HEK293T (cell line): ENCODE data around the gene TLE3.

ENCODE experiments used
- CTCF ChIA-PET: fragments of 350-600 bp; formaldehyde crosslinking; extraction: SDS; loops from one replicate; lab custom pipeline; 2021; ENCODE audit warnings: antibody characterized with exemption, inconsistent platforms; lab: Yijun Ruan, JAX
- POLR2A ChIA-PET: fragments of 350-600 bp; formaldehyde crosslinking; extraction: SDS; loops from one replicate; lab custom pipeline; 2020; ENCODE audit warnings: antibody characterized with exemption, inconsistent platforms; lab: Yijun Ruan, JAX
- DNase-seq: peaks from one replicate; pipeline ENCODE4 v3.0.0; 2012; ENCODE audit warnings: mixed read lengths; ENCODE audit errors: extremely low spot score
- ARNT ChIP-seq: fragments of 450-650 bp; IDR thresholded peaks from 2 replicates; pipeline ENCODE4 v1.6.1; 2017; ENCODE audit warnings: mild to moderate bottlenecking
- BHLHE40 ChIP-seq: fragments of 450-650 bp; IDR thresholded peaks from 2 replicates; pipeline ENCODE4 v1.6.1; 2016; ENCODE audit warnings: mild to moderate bottlenecking, moderate library complexity, borderline replicate concordance
- CTBP1 ChIP-seq: fragments of 450-650 bp; IDR thresholded peaks from 2 replicates; pipeline ENCODE4 v1.6.1; 2016; ENCODE audit warnings: borderline replicate concordance
- ELF4 ChIP-seq: fragments of 450-650 bp; IDR thresholded peaks from 2 replicates; pipeline ENCODE4 v1.6.1; 2017; ENCODE audit warnings: antibody characterized with exemption
- FOXA1 ChIP-seq: fragments of 450-650 bp; IDR thresholded peaks from 2 replicates; pipeline ENCODE4 v1.6.1; 2016; ENCODE audit warnings: mild to moderate bottlenecking
- FOXK2 ChIP-seq: fragments of 450-650 bp; IDR thresholded peaks from 2 replicates; pipeline ENCODE4 v1.6.1; 2016; ENCODE audit warnings: mild to moderate bottlenecking
- FOXM1 ChIP-seq: fragments of 450-650 bp; IDR thresholded peaks from 2 replicates; pipeline ENCODE4 v1.6.1; 2017; ENCODE audit warnings: mild to moderate bottlenecking, borderline replicate concordance
- HDGF ChIP-seq: fragments of 450-650 bp; IDR thresholded peaks from 2 replicates; pipeline ENCODE4 v1.6.1; 2017; ENCODE audit warnings: antibody characterized with exemption, borderline replicate concordance
- L3MBTL2 ChIP-seq: fragments of 450-650 bp; conservative IDR thresholded peaks from 2 replicates; pipeline ENCODE4 v1.6.1; 2016; ENCODE audit warnings: mild to moderate bottlenecking
- LEF1 ChIP-seq: fragments of 450-650 bp; IDR thresholded peaks from 2 replicates; pipeline ENCODE4 v1.6.1; 2017; ENCODE audit warnings: mild to moderate bottlenecking, borderline replicate concordance
- NFRKB ChIP-seq: fragments of 450-650 bp; IDR thresholded peaks from 2 replicates; pipeline ENCODE4 v1.6.1; 2016; ENCODE audit warnings: mild to moderate bottlenecking, moderate library complexity
- SP1 ChIP-seq: fragments of 450-650 bp; IDR thresholded peaks from 2 replicates; pipeline ENCODE4 v1.6.1; 2017
- SUZ12 ChIP-seq: fragments of 450-650 bp; IDR thresholded peaks from 2 replicates; pipeline ENCODE4 v1.6.1; 2016; ENCODE audit warnings: mild to moderate bottlenecking
- TARDBP ChIP-seq: fragments of 450-650 bp; IDR thresholded peaks from 2 replicates; pipeline ENCODE4 v1.6.1; 2016
- ZNF384 ChIP-seq: fragments of 450-650 bp; IDR thresholded peaks from 2 replicates; pipeline ENCODE4 v1.6.1; 2016
- TF ChIP-seq, protein P1 (sequence below): fragments of 450-650 bp; IDR thresholded peaks from 2 replicates; pipeline ENCODE4 v1.6.1; 2016

The TLE3 gene

DNA sequence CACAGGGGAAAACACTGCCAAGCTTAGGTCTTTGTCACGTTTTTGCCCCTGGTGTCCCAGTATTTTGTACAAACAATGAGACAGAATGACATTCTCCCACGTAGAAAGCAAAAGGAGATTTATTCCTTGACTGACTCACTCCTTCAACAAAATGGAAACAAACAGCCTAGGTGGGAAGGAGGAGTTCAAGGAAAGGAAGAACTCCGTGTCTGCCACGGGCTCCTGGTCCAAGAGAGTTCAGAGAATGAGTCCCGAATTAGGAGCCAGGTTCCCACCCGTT is 8.1 kb downstream of the TLE3 start:
- ChIA-PET POLR2A (interaction anchor here (1.4 kb wide), 1 partner anchor 8 kb away, joined by 4 read pairs; the partner anchor contains the start of gene TLE3), CTCF (no interaction called here)
- no peak for TF ChIP-seq FOXK2
- TF ChIP-seq NFRKB = no peak
- no peak for TF ChIP-seq ZNF384
- TF ChIP-seq SP1 = no peak
- no peak for TF ChIP-seq TARDBP
- TF ChIP-seq SUZ12 = no peak
- no peak for TF ChIP-seq CTBP1
- no peak for TF ChIP-seq L3MBTL2
- no peak for TF ChIP-seq ARNT
- no peak for TF ChIP-seq HDGF
- no peak for TF ChIP-seq LEF1
- TF ChIP-seq FOXA1 = no peak
- TF ChIP-seq, protein P1, sequence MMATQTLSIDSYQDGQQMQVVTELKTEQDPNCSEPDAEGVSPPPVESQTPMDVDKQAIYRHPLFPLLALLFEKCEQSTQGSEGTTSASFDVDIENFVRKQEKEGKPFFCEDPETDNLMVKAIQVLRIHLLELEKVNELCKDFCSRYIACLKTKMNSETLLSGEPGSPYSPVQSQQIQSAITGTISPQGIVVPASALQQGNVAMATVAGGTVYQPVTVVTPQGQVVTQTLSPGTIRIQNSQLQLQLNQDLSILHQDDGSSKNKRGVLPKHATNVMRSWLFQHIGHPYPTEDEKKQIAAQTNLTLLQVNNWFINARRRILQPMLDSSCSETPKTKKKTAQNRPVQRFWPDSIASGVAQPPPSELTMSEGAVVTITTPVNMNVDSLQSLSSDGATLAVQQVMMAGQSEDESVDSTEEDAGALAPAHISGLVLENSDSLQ = no peak
- TF ChIP-seq ELF4 = no peak
- TF ChIP-seq BHLHE40 = no peak
- TF ChIP-seq FOXM1 = no peak
- DNase-seq = no peak

DNA sequence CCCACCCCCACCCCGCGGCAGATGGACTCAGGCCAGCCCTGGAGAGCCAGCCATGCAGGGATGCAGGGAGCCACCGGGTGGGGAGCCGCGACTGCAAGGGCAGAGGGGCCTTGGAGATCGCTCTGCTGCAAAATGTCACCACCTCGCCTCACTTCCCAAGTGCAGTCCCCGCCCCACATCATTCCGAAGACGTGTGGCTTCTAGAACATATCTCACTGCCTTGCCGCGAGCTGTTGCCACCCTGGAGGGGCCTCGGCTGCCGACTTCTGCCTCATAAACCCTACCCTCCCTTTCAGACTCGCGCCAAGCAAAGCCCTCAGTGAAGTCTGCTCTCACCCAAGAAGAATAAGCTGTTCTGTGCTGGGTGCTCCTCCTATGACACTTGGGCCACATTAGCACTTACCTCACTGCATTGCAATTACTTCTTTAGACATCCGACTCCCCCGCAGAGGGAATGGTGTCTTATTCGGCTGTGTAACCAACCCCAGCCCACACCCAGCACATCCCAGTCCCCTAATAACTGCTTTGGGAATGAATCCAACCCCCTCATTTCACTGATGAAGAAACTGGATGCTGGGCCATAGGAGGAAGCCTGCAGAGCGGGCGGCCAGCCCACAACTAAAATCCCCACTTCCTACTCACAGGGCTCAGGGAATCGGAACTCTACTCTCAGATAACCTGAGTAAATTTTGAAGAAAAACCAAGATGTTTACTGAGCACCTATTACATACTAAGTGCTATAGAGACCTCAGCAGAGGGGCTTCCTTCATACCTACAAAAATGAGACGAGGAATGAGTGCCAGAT is 8.6 kb downstream of the TLE3 start:
- CTCF ChIA-PET = no interaction called here
- POLR2A ChIA-PET = interaction anchor here (1.4 kb wide), 1 partner anchor 9 kb away, joined by 4 read pairs; the partner anchor contains the start of gene TLE3
- DNase-seq = no peak
- TF ChIP-seq FOXK2 (no peak), FOXM1 (no peak), LEF1 (no peak), SP1 (no peak), ARNT (no peak), SUZ12 (no peak), TARDBP (no peak), CTBP1 (no peak), ELF4 (no peak), HDGF (no peak), BHLHE40 (no peak), FOXA1 (no peak), L3MBTL2 (no peak), NFRKB (no peak), ZNF384 (no peak)
- TF ChIP-seq, protein P1 = no peak

DNA sequence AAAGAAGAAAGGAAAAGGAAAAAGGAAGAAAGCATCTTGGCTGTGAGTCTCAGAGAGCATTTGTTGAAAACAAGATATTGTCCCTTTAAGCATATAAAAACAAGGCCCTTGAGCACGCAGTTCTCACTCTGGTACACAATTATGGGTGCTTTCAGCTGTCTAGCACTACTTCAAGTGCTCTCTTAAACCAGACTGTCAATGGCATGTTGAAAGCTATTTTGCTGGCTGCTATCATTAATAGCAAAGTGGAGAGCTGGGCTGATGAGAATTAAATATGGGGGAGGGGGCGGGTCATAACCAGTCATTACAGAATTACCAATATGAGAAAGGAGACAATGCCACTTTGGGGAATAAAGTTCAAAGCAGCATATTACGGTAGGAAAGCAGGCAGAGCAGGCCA is 9.3 kb downstream of the TLE3 start:
- TF ChIP-seq ARNT = no peak
- TF ChIP-seq LEF1 = no peak
- TF ChIP-seq L3MBTL2 = no peak
- no peak for DNase-seq
- POLR2A ChIA-PET = interaction anchor here (1.4 kb wide), 1 partner anchor 10 kb away, joined by 4 read pairs; the partner anchor contains the start of gene TLE3
- CTCF ChIA-PET = no interaction called here

DNA sequence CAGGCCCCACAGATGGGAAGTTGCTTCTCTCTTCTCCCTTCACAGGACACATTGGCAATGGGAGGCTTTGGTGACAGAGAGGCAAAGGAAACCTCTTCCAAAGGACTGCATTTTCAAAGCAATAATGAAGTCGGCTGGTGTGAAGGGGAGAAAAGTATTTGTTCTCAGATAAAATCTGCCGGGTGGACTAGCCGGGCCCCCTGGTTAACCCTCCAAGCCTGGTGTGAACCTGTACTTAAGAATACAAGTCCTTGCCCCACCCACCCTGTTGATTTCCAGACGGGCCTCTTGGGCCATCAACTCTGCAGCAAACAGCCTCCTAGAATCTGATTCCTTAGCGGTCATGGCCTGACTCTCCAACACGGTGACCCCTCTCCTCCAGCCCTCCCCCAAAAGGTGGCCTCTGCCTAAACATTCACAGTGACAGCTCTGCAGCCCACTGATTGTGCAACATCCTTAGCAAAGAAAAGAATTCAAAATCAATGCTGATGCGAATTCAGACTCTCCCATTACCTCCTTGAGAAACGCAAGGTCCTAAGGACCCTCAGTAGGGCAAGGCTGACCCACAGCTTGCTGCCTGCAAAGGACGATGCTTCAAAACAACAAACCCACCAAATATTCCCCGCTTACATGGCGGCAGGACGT is 9.9 kb downstream of the TLE3 start:
- TF ChIP-seq, protein P1 = no peak
- no peak for TF ChIP-seq L3MBTL2
- no peak for TF ChIP-seq BHLHE40
- TF ChIP-seq LEF1 = no peak
- TF ChIP-seq FOXA1 = no peak
- no peak for TF ChIP-seq FOXM1
- no peak for TF ChIP-seq TARDBP
- TF ChIP-seq FOXK2 = no peak
- TF ChIP-seq ZNF384 = no peak
- no peak for TF ChIP-seq SUZ12
- ChIA-PET POLR2A (no interaction called here), CTCF (no interaction called here)
- no peak for DNase-seq

DNA sequence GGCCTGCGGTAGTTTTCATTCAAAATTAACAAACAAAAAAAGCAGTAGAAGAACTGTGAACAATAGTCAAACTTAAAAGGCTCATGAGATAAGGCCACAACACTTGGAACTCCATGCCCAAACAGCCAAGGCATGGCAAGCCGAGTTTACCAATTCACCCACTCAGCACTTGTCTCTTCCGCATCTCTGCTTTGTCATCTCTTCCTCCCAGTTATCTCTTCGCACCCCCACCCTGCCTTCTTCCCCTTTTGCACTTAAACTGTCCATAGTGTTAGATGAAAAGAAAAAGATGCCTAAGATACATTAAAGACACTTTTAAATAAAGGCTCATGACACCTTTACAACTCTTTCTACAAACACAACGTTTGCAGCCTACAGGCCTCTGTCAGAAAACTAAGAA is 11.1 kb downstream of the TLE3 start:
- TF ChIP-seq TARDBP (no peak), FOXK2 (no peak), FOXA1 (no peak), LEF1 (no peak)
- ChIA-PET CTCF (no interaction called here), POLR2A (interaction anchor here (0.8 to 2.2 kb wide), 2 partner anchors 8 to 13 kb away, joined by 3 to 6 read pairs; no protein-coding TSS in a partner anchor)
- no peak for DNase-seq

DNA sequence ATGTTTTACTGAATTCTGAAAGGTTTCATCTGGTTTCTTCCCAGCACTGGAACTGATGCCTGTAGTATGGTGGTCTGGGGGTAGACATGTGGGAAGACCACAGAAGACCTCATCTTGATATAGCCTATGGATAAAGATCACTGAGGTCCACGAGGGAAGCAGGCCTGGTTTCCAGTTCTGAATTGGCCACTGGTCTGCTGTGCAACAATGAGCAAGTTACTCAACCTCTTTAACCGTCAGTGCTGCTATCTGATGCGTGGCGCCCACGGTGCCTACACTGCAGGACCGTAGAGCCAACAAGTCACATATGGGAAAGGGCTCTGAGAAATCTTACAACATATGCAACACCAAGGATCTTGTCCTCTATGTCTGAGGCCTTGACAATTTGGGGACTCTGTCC is 13.3 kb downstream of the TLE3 start:
- ChIA-PET CTCF (no interaction called here), POLR2A (no interaction called here)
- no peak for DNase-seq
- TF ChIP-seq ZNF384 (no peak), FOXA1 (no peak), TARDBP (no peak), L3MBTL2 (no peak), BHLHE40 (no peak), HDGF (no peak), NFRKB (no peak), ARNT (no peak), FOXM1 (no peak), SP1 (no peak), SUZ12 (no peak), FOXK2 (no peak)
- TF ChIP-seq, protein P1 = no peak
